GM20431 (cell line): ENCODE results near the gene TRIB2.
"Not testable (repeated sequence)": the region's sequence is repeated elsewhere in the genome, so short reads cannot be mapped to it uniquely, and the experiment has no call there.

Experiments
- in situ Hi-C: fragments of 300-500 bp; cut with MseI, MboI; formaldehyde crosslinking; loops from one replicate; pipeline ENCODE4 v1.15.0; 2020; ENCODE audit warnings: low sequenced_read_pairs; ENCODE audit not compliant: unreplicated experiment

TRIB2 gene

DNA sequence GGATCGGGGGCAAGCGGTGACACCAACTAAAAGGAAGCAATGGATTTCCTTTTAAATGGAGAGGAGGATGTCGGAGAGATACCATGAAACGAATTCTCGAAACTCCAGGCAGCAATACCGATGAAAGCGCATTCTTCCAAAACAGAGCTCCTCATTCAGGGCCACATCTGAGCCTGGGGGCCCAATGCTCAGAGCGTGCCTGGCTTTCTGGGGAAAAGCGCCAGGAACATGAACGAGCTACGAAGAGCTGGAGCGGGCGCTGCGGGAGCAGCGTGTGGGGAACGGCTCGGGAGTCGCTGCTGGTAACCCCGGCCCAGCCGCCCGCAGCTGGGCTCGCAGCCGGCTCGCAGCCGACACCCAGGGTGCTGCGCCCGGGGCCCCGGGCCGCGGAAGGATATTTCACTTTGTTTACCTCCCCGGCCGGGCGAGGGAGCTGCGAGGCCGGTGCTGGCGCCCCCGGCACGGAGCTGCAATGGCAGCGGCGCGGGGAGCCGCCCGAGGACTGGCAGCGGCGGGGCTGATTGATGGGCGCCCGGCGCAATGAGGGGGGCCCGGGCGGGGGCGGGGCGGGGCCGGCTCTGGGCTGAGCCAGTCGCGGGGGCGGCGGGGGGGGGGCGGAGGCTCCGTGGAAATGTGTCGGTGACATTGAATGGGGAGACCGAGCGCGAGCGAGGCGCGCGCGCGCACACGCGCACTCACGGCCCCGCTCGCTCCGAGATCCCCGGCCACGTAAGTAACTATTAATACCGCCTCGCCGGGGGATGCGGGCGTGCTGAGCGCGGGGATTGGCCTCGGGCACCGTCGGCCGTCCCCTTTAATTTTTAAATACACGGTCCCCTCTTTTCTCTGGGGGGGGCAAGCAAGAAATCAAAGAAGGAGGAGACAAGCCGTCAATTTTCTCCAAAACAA is at the start of gene TRIB2:
TSS of gene TRIB2 (plus strand) at position 655 of the 909 bp plus-strand sequence. CDS start 1,372 bp downstream, outside the sequence.
- in situ Hi-C loops = no loop called here

DNA sequence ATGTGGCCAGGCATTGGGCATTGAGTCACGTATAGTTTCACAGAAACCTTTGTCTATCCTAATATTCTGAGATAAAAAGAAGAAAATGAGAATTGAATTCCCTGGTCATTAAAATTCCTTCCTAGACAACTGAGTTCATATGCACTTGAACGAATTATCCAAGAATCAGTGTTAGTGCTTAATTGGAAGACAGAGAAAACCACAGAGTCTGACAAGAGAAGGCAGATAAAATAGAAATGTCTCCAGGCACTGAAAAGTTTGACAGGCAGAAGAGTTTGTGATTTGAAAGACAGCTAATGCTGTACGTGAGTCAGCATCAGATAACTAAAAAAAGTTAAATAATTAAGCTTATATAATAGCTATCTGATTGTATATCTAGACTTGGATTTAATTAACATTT is 47.7 kb upstream of the TRIB2 start:
- in situ Hi-C loops = no loop called here

DNA sequence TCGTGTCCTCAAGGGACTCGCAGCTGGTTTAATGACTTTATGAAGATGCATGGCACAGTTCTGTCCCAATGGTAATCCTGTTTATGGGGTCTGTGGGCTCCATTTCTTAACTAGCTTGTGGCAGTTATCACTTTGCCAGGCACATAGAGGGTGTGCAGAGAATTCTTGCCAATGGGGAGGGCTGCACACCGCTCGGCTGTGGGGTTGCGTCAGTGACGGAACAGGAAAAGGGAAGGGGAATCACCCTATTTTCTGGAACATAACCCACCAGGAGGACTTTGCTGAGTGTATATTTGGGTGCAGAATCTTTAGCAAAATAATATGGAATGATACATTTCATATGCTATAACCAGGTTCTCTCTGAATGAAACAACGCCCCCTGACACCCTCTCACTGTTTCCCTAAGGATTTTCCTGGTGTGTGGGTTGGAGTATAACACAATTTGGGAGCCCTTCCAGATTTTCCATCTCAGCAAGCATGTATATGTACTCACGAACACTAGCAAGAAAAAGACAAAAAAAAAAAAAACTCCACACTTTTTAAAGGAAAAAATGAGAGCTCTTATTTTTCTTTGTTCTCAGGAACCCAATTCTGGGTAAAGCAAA is 43.9 kb upstream of the TRIB2 start:
- in situ Hi-C loops = no loop called here

DNA sequence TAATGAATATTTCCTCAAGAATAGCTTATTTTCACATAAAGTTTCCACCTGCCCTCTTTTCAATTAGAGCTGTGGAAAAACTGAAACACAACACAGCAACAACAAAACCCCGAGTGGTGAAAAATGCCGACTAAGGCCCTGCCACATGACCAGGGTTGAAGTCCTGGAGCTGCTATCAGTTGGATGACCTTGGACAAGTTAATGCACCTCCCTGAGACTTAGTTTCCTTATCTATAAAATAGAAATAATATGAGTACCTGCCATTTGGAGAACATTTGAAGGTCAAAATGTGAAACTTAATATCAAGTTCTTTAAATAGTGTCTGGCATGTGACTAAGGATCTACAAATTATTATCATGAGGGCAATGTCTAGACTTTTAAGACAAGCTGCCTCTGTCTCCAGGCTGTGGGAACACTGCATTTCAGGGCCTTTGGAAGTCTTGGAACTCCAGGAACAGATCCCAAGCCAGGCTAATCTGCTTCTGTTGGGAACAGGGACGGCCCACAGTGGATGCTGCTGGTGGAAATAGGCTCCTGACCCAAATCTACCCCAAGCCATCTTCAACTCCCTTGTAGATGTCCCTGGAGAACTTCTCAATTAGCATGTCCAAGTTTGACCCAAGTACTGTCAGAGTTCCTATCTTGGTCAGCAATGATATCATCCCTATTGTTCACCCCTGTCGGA is 42.0 kb upstream of the TRIB2 start:
- in situ Hi-C loops = no loop called here

DNA sequence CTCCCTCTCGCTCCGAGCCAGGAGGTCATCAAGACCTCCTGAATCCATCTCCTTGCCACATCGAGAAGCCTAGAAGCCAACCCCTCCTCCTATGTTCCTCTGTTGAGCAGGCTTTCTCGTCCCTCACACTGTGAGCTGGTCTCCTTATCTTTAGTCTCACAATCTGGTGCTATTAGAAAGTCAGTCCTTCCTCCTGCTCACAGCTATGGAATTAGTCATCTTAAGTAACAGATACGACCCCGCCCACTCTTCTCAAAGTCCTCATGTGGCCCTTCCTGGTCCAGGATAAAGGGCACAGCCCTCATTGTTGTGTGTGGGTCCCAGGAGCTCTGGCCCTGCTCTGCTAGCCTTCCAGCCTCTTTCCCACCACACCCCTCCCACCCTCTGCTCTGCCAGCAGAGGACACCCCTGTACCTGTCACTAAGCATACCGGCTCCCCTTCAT is 41.4 kb upstream of the TRIB2 start:
- in situ Hi-C loops = no loop called here

DNA sequence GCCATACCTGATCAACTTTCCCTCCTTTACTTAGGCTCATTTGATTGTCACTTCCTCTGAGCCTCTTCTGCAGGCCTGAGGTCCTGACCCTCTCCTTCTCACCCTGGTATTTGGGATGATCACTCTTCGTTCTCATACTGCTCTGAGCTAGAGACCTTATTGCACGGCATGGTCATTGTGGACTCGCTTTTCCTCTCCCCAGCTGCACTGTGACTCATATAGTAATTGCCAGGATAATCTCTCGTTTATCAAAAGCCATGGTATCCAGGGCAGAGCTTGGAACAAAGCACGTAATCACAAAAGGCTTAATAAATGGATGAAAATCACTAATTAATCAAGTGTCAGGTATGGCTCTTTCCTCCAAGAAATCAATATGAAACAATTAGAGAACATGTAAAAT is 40.9 kb upstream of the TRIB2 start:
- in situ Hi-C loops = no loop called here

DNA sequence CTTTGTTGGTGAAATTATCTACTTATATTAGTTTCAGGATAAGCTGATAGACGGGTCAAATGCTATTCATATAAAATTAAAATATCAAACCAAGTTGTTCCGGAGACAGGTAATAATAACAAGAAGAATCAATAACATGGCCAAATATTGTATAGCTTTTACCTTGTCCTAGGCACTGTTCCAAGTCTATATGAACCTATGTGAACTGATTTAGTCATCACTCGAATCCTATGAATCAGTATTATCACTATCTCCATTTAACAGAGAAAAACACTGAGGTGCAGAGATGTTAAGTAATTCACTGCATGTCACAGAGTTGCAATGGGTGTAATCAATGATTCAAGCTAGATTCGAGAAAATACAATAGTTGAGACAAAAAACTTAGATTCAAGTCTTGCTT is 40.0 kb upstream of the TRIB2 start:
- in situ Hi-C loops = no loop called here

DNA sequence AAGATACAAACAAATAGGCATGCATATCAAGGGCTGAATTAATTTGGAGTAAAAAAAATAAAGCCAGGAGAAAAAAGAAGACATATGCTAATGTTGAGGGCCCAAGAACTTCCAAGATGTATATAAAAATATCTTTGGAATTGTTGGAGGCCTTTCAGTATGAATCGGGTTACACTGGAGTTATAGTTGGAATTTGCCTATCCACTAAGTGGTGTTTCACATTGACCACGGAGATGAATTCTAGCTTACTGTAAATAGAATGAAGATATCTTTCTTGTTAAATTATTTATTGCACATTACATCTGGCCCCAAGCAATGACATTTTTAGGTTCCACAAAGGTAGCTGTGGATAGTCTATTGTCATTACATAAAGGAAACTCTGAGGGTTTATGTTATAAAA is 38.5 kb upstream of the TRIB2 start:
- in situ Hi-C loops = no loop called here

DNA sequence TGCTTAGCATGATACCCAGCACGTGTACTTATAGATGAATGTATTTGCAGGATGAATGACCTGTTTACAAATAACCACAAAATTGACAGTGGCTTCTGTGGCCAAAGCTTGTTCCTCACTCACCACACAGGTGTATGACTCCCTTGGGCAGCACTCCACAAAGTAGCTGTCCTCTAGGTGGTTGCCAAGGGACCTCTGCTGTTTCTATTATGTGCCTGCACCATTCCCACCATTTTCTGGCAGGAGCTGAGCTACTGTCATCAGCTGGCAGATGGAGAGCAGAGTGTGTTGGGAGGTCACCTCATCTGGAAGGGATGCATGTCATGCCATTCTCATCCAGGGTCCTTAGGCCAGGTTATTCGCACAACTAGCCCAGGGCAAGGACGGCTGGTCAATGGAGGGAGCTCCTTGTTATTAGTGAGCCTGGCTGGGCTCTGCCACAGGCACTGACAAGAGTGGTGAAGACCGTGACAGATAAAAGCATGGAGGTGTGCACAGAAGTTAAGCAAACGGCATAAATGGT is 37.1 kb upstream of the TRIB2 start:
- in situ Hi-C loops = no loop called here

DNA sequence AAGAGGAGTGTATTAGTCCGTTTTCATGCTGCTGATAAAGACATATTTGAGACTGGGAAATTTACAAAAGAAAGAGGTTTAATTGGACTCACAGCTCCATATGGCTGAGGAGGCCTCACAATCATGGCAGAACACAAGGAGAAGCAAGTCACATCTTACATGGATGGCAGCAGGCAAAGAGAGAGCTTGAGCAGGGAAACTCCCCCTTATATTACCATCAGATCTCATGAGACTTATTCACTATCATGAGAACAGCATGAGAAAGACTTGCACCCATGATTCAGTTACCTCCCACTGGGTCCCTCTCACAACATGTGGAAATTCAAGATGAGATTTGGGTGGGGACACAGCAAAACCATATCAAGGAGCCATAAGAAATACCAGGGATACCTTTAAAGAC is 36.6 kb upstream of the TRIB2 start:
- in situ Hi-C loops = not testable (repeated sequence)

DNA sequence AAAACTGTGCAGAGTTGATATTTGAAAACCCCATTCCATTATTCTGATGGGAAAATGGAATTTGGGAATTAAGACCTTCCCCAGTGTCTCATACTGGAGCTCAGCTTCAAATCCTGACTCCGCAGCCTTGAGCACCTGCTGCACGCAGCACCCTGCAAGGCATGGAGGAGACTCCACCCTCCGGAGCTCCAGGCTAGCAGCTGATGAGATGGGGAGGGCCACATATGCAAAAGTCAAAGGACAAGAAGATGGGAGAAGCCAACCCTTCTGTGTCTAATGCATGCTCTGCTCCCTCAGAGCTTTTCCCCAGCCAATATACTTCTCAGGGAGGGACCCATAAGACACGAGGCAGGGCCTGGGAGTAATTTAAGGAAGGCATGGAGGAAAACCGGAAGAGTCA is 34.7 kb upstream of the TRIB2 start:
- in situ Hi-C loops = no loop called here

DNA sequence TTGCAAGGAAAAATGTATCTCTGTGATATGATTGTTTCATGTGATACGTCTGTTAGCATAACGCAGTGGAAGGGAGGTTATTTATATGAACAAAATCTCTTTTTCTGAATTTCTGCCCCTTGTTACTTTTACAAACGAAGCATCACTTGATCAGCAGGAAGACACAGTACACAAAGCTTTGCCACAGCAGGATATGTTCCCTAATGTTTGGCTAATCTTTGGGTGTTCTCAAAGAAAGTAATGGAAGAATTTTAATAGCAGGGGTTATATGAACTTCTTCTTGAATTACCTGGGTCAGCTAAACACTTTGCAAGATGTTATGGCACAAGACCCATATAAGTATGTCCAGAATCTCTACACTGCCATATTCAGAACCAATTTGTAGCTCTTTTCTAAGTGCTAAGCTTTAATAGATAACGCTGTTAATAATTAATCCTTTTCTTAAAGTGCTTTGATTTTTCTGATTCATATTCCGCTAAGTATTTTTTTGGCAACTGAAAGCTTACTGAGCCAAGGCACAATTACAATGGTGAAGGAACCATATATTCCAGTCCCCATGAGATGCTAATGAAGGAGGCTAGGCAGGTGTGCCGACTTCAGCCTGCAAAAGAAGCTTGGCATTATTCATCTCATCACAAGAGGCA is 33.2 kb upstream of the TRIB2 start:
- in situ Hi-C loops = no loop called here

DNA sequence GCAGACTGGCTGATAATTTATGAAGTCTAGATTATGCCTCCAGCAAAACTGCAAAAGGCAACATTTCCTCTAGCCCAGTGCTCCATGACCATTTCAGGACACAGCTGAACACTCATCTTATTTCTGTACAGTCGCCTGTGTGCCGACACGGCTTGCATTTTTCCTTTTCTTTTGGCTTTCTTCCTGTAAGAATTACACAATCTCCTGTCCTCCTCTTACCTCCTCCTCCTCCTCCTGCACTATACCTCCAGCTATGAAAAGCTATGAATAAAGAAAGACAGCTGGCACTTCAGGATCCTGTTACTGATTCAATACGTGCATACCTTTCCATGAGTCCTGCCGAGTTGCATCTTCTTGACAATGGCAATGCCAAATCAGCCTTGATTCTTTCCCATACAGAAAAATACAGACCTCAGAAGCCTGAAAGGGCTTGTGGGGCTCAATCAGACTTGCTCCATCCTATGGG is 32.2 kb upstream of the TRIB2 start:
- in situ Hi-C loops = no loop called here

DNA sequence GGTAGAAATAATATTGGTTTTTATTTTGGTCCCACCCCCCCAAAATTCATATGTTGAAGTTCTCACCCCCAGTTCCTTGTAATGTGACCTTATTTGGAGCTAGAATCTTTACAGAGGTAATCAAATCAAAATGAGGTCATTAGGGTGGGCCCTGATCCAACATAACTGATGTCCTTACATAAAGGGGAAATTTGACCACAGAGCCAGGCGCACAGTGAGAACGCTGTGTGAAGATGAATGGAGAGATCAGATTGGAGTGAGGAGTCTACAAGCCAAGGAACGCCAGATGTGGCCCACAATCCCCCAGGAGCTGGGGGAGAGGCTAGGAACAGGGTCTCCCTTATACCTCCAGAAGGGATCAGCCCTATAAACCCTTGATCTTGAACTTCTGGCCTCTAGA is 31.6 kb upstream of the TRIB2 start:
- in situ Hi-C loops = no loop called here

DNA sequence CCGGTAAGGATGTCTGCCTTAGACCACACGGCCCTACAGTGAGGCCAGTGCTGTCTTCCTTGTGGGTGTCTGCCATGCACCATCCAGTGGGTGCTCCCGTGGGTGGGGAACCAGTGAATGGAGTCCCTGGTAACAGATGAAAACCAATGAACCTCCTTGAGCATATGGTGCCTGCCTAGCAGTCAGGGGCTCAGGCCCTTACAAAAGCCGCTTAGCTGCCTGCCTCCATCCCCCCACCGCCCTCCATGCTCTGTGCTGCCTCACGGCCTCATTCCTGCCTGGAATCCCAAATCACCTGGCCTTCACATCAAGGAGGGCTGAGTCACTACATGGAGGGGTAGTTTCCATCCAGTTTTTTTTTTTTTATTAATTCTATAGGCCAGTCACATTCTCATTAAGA is 30.8 kb upstream of the TRIB2 start:
- in situ Hi-C loops = no loop called here

DNA sequence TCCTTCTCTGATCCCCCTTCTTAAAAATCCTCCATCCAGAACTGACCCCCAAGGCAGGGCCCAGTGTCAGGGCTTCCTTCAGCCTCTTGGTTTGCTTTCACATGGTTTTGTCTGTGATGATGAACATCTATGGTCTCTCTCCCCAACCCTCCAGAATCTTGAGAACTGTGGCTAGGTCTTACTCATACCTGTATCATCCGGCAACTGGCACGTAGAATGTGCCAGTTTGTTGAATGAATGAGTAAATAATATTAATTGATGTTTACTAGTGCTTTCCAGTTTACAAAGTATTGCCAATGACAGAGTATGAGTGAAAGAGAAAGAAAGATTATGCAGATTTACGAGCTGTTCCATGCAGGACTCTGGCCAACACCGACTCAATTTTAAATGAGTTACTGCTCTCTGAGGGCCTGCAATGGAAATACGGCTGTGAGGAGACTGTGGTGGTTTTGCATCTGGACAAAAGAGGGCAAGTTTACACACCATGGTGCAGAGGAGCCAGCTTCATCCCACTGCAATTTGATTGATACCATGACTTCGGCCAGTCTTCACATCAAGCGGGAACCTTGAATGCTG is 29.9 kb upstream of the TRIB2 start:
- in situ Hi-C loops = no loop called here

DNA sequence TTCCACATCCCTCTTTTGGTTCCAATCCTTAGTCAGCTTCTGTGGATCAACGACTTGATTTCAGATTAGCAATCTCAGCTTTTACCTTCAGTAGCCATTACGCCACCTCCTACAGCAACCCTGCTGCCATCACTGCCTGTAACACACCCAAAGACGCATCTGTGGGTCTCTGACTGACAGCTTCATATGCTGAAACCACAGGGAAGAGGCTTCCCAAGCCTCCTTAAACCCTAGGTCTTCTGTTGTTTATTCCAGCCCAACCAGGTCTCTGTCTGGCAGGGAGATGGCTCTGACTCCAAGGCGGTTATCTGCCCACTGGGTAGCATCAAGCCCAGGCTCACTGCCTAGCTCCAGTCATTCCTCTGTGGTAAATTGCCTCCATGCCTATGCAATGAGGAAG is 28.6 kb upstream of the TRIB2 start:
- in situ Hi-C loops = no loop called here

DNA sequence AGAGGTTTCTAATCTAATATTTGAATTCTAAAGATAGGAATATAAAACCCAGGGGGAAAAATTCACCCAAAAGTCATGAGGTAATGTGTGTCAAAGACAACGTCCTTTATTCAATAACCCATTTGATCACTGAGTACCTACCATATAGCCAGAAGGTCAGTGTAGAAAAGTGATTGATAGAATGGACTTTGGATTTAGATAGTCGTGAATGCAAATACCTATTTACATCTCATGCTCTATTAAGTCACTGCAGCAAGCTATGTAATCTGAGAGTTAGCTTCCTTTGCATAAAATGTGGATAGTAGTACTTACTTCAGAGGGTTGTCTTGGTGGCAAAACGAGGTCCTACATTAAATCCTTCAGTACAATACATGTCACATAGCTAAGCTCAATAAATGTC is 27.8 kb upstream of the TRIB2 start:
- in situ Hi-C loops = no loop called here

DNA sequence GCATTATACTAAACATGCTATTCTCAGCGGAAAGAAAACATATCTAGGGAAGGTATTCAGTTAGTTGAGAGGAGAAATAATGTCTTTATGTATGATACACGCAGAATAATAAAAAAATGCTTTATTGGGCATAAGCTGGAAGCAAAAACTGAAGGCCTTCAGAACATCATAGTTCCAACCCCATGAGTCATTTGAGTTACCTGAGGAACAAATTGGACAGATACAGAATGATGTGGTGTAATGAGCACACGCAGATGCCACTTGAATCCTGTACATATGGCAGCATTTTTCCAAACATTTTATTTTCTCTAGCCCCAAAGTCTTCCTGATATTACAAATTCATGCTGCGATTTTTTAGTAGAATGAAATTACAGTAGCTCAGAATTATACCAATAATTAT is 23.2 kb upstream of the TRIB2 start:
- in situ Hi-C loops = no loop called here
